ENCODE data around the gene PEX6.

Gene PEX6

DNA sequence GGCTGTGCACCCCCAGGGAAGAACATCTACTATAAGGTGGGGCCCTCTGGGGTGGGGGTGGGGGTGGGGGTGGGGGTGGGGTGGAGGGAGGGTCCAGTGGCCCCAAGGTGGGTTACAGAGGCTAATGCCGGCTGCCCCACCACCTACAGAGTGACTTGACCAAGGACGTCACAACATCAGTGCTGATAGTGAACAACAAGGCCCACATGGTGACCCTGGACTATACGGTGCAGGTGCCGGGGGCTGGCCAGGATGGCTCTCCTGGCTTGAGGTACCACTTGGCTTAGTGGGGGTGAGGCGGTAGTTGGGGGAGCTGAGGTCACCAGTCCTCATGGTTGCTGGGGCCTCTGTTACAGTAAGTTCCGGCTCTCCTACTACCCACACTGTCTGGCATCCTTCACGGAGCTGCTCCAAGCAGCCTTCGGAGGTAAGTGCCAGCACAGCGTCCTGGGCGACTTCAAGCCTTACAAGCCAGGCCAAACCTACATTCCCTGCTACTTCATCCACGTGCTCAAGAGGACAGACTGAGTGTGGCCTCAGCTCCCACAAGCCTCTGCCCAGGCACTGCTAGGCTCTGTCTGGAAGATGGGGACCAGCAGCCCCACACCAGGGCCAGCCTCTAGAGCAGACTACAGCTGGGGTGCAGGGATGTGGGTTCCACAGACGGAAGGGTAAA, 15.7 kb downstream of the PEX6 start:
- H3K4me3 ChIP-seq (ENCODE audit: low read length, poor library complexity, severe bottlenecking), result no peak overlapping the region
- H3K9ac ChIP-seq (ENCODE audit: low read depth, low read length, poor library complexity, severe bottlenecking), result no peak overlapping the region
- H4K20me1 ChIP-seq (ENCODE audit: insufficient read depth, low read length, poor library complexity, severe bottlenecking), result no peaks in the 10 kb centered on the region
- no peaks in the 10 kb centered on the region for H3K27me3 ChIP-seq (ENCODE audit: insufficient read depth, low read length, poor library complexity, severe bottlenecking)
- no peak overlapping the region for H2AFZ ChIP-seq (ENCODE audit: low read length)
- no peak overlapping the region for H3K4me2 ChIP-seq (ENCODE audit: low read depth, low read length, poor library complexity, severe bottlenecking)
- H3K9me3 ChIP-seq (ENCODE audit: insufficient read depth, low read depth, low read length), result no peaks in the 10 kb centered on the region
- H3K36me3 ChIP-seq (ENCODE audit: insufficient read depth, low read length), result no peaks in the 10 kb centered on the region
- TF ChIP-seq EZH2phosphoT487 (IDR thresholded peaks at IDR 0.05; ENCODE audit: borderline replicate concordance) (no peak), CTCF (conservative IDR thresholded peaks at IDR 0.05; ENCODE audit: low read length) (no peak)
- H3F3A ChIP-seq (ENCODE audit: low read depth), result no peaks in the 10 kb centered on the region
- H3K4me1 ChIP-seq (ENCODE audit: insufficient read depth, low read length, poor library complexity, severe bottlenecking), result no peaks in the 10 kb centered on the region
- H3K79me2 ChIP-seq (ENCODE audit: insufficient read depth, low read length), result no peaks in the 10 kb centered on the region
- H3K9me2 ChIP-seq (replicated peaks; ENCODE audit: low read depth, low read length), result no peaks in the 10 kb centered on the region

DNA sequence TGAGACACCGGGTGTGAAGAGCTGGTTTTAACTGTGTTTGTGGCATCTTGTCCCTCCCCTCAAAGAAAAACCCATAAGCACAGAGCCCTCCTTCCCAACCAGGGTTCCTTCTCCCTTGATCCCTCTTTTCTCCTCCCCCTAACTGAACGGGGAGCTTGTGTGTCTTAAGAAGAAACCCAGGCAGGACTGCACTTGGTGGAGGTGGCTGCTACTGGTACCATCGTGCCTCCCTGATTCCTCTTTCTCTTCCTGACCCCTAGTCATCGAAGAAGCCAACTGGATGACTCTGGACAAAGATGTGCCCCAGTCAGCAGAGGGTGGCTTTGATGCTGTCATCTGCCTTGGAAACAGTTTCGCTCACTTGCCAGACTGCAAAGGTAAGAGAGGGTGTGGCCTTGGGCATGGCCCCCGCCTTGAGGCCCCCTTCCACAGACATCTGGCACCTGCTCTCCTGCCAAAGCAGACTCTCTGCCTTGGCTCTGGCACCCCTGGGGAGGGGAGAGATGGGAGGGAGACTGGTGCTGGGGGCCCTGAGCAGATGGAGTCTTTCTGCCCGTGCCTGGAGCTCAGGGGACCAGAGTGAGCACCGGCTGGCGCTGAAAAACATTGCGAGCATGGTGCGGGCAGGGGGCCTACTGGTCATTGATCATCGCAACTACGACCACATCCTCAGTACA, 16.3 kb downstream of the PEX6 start:
- H3K36me3 ChIP-seq (ENCODE audit: insufficient read depth, low read length), result no peaks in the 10 kb centered on the region
- no peak for TF ChIP-seq CTCF (conservative IDR thresholded peaks at IDR 0.05; ENCODE audit: low read length)
- TF ChIP-seq EZH2phosphoT487 (IDR thresholded peaks at IDR 0.05; ENCODE audit: borderline replicate concordance), result no peak
- no peaks in the 10 kb centered on the region for H3K9me2 ChIP-seq (replicated peaks; ENCODE audit: low read depth, low read length)
- H3K9me3 ChIP-seq (ENCODE audit: insufficient read depth, low read depth, low read length), result no peaks in the 10 kb centered on the region
- no peaks in the 10 kb centered on the region for H3K27me3 ChIP-seq (ENCODE audit: insufficient read depth, low read length, poor library complexity, severe bottlenecking)
- no peaks in the 10 kb centered on the region for H3F3A ChIP-seq (ENCODE audit: low read depth)
- no peaks in the 10 kb centered on the region for H4K20me1 ChIP-seq (ENCODE audit: insufficient read depth, low read length, poor library complexity, severe bottlenecking)
- H3K4me3 ChIP-seq (ENCODE audit: low read length, poor library complexity, severe bottlenecking), result no peak overlapping the region
- H3K4me1 ChIP-seq (ENCODE audit: insufficient read depth, low read length, poor library complexity, severe bottlenecking), result no peaks in the 10 kb centered on the region
- H3K79me2 ChIP-seq (ENCODE audit: insufficient read depth, low read length), result no peaks in the 10 kb centered on the region
- no peak overlapping the region for H2AFZ ChIP-seq (ENCODE audit: low read length)
- H3K4me2 ChIP-seq (ENCODE audit: low read depth, low read length, poor library complexity, severe bottlenecking), result no peak overlapping the region
- H3K9ac ChIP-seq (ENCODE audit: low read depth, low read length, poor library complexity, severe bottlenecking), result no peak overlapping the region

DNA sequence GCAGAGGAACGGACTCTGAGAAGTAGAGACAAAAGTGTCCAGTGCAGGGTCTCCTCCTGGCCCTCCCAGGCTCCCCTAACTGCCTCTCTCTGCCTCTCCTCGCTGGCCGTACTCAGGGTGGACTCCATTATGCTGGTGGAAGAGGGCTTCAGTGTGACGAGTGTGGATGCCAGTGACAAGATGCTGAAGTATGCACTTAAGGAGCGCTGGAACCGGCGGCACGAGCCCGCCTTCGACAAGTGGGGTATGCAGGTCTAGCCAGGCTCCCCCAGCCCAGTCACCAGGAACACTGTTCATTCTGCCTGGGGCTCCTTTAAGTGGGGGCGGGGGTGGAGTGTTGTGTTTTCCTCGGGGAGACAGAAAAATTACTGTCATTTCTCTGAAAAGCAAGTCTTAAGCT, 16.9 kb downstream of the PEX6 start:
- Histone ChIP-seq H3K9me3 (ENCODE audit: insufficient read depth, low read depth, low read length) (no peaks in the 10 kb centered on the region), H3K79me2 (ENCODE audit: insufficient read depth, low read length) (no peaks in the 10 kb centered on the region), H2AFZ (ENCODE audit: low read length) (no peak overlapping the region), H3K27me3 (ENCODE audit: insufficient read depth, low read length, poor library complexity, severe bottlenecking) (no peaks in the 10 kb centered on the region), H3K9ac (ENCODE audit: low read depth, low read length, poor library complexity, severe bottlenecking) (no peak overlapping the region), H3K4me2 (ENCODE audit: low read depth, low read length, poor library complexity, severe bottlenecking) (no peak overlapping the region), H3K4me1 (ENCODE audit: insufficient read depth, low read length, poor library complexity, severe bottlenecking) (no peaks in the 10 kb centered on the region), H4K20me1 (ENCODE audit: insufficient read depth, low read length, poor library complexity, severe bottlenecking) (no peaks in the 10 kb centered on the region), H3K36me3 (ENCODE audit: insufficient read depth, low read length) (no peaks in the 10 kb centered on the region), H3K4me3 (ENCODE audit: low read length, poor library complexity, severe bottlenecking) (no peak overlapping the region), H3K9me2 (replicated peaks; ENCODE audit: low read depth, low read length) (no peaks in the 10 kb centered on the region), H3F3A (ENCODE audit: low read depth) (no peaks in the 10 kb centered on the region)
- TF ChIP-seq CTCF (conservative IDR thresholded peaks at IDR 0.05; ENCODE audit: low read length) (no peak), EZH2phosphoT487 (IDR thresholded peaks at IDR 0.05; ENCODE audit: borderline replicate concordance) (no peak)

Measured in Loucy (cell line).